ENCODE measurements around the gene LPAR3. TPM values are rescaled to one million over a fixed set of nuclear protein-coding genes. Genes with fewer than 3 reads are reported as not detected.

Gene LPAR3
- total and polyA plus RNA-seq, 2 experiments from 2014 or later: 10.4 to 36.9 TPM

DNA sequence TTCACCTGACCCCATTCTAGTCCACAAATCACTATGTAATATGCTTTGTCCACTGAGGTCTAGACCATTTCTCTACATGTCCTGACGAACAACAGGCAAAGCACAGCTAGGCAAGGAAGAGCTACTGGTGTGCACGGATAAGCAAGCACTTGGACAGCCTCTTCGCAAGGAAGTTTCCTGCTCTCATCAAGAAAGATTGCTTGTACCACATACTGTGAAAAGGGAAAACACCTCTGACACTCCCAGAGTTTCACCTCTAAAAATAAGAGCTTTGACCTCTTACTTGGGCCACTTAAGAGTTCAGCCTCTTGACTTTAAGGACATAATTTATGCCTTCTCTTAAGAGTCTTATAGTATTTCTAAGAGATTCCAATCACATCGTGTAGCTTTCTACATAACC, 36.0 kb upstream of the LPAR3 start:
- Mint-ChIP-seq H3K36me3 (ENCODE audit: low read depth) (no peaks in the 10 kb centered on the region), H3K4me3 (no peak overlapping the region), H3K27ac (no peak overlapping the region), H3K9me3 (no peaks in the 10 kb centered on the region), H3K27me3 (ENCODE audit: insufficient read depth, low read depth, poor library complexity) (no peaks in the 10 kb centered on the region), H3K4me1 (peaks cover 2% of the 10 kb centered on the region; the same call in 2 of the 3 replicates)
- Histone ChIP-seq H3K36me3 (ENCODE audit: insufficient read depth) (no peaks in the 10 kb centered on the region), H3K79me2 (replicated peaks; ENCODE audit: insufficient read depth) (no peaks in the 10 kb centered on the region), H3K9me2 (ENCODE audit: insufficient read depth) (peaks cover 3% of the 10 kb centered on the region; the same call in 1 of the 2 replicates), H3K27me3 (ENCODE audit: insufficient read depth) (no peaks in the 10 kb centered on the region), H4K20me1 (replicated peaks; ENCODE audit: insufficient read depth) (no peaks in the 10 kb centered on the region), H3K4me1 (ENCODE audit: insufficient read depth) (no peaks in the 10 kb centered on the region; the same call in 1 of the 2 replicates), H2AFZ (no peak overlapping the region), H3K4me2 (no peak overlapping the region), H3K27ac (ENCODE audit: low read depth) (no peak overlapping the region), H3F3A (replicated peaks; ENCODE audit: low read depth) (no peaks in the 10 kb centered on the region), H3K4me3 (no peak overlapping the region)
- ATAC-seq (no peak), DNase-seq (ENCODE audit: low spot score) (no peak)
- TF ChIP-seq EZH2phosphoT487 (IDR thresholded peaks at IDR 0.05; ENCODE audit: unreplicated experiment): no peak
- no peak for TF ChIP-seq NANOG (IDR thresholded peaks at IDR 0.05; ENCODE audit: borderline replicate concordance)
- no peak for TF ChIP-seq EZH2 (IDR thresholded peaks at IDR 0.05; ENCODE audit: low read depth, unreplicated experiment)
- TF ChIP-seq, protein P1, sequence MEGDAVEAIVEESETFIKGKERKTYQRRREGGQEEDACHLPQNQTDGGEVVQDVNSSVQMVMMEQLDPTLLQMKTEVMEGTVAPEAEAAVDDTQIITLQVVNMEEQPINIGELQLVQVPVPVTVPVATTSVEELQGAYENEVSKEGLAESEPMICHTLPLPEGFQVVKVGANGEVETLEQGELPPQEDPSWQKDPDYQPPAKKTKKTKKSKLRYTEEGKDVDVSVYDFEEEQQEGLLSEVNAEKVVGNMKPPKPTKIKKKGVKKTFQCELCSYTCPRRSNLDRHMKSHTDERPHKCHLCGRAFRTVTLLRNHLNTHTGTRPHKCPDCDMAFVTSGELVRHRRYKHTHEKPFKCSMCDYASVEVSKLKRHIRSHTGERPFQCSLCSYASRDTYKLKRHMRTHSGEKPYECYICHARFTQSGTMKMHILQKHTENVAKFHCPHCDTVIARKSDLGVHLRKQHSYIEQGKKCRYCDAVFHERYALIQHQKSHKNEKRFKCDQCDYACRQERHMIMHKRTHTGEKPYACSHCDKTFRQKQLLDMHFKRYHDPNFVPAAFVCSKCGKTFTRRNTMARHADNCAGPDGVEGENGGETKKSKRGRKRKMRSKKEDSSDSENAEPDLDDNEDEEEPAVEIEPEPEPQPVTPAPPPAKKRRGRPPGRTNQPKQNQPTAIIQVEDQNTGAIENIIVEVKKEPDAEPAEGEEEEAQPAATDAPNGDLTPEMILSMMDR (conservative IDR thresholded peaks at IDR 0.05; ENCODE audit: low read depth in 2 of 2): no peak

- no peak overlapping the region for H3K27ac ChIP-seq (ENCODE audit: low read depth)
- H4K20me1 ChIP-seq (replicated peaks; ENCODE audit: insufficient read depth): no peaks in the 10 kb centered on the region
- H3K4me1 Mint-ChIP-seq: no peaks in the 10 kb centered on the region
- no peak overlapping the region for H3K4me3 ChIP-seq
- H3K9me3 Mint-ChIP-seq: no peaks in the 10 kb centered on the region; the same call in 2 of the 3 replicates
- no peak for DNase-seq (ENCODE audit: low spot score)
- H3K27ac Mint-ChIP-seq: no peak overlapping the region
- peaks cover 3% of the 10 kb centered on the region; the same call in 1 of the 2 replicates for H3K9me2 ChIP-seq (ENCODE audit: insufficient read depth)
- H3K27me3 ChIP-seq (ENCODE audit: insufficient read depth): no peaks in the 10 kb centered on the region
- no peaks in the 10 kb centered on the region for H3K36me3 Mint-ChIP-seq (ENCODE audit: low read depth)
- H3K36me3 ChIP-seq (ENCODE audit: insufficient read depth): no peaks in the 10 kb centered on the region
- ATAC-seq: no peak
- H2AFZ ChIP-seq: no peak overlapping the region
- H3K4me3 Mint-ChIP-seq: no peak overlapping the region
- H3K79me2 ChIP-seq (replicated peaks; ENCODE audit: insufficient read depth): no peaks in the 10 kb centered on the region
- TF ChIP-seq CREB1 (CRISPR knock-in tag; IDR thresholded peaks at IDR 0.05; ENCODE audit: low read depth) (no peak), NANOG (IDR thresholded peaks at IDR 0.05; ENCODE audit: borderline replicate concordance) (no peak), JUNB (IDR thresholded peaks at IDR 0.05; ENCODE audit: unreplicated experiment) (no peak)
- TF ChIP-seq, protein P2, sequence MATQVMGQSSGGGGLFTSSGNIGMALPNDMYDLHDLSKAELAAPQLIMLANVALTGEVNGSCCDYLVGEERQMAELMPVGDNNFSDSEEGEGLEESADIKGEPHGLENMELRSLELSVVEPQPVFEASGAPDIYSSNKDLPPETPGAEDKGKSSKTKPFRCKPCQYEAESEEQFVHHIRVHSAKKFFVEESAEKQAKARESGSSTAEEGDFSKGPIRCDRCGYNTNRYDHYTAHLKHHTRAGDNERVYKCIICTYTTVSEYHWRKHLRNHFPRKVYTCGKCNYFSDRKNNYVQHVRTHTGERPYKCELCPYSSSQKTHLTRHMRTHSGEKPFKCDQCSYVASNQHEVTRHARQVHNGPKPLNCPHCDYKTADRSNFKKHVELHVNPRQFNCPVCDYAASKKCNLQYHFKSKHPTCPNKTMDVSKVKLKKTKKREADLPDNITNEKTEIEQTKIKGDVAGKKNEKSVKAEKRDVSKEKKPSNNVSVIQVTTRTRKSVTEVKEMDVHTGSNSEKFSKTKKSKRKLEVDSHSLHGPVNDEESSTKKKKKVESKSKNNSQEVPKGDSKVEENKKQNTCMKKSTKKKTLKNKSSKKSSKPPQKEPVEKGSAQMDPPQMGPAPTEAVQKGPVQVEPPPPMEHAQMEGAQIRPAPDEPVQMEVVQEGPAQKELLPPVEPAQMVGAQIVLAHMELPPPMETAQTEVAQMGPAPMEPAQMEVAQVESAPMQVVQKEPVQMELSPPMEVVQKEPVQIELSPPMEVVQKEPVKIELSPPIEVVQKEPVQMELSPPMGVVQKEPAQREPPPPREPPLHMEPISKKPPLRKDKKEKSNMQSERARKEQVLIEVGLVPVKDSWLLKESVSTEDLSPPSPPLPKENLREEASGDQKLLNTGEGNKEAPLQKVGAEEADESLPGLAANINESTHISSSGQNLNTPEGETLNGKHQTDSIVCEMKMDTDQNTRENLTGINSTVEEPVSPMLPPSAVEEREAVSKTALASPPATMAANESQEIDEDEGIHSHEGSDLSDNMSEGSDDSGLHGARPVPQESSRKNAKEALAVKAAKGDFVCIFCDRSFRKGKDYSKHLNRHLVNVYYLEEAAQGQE (IDR thresholded peaks at IDR 0.05; ENCODE audit: unreplicated experiment): no peak
- TF ChIP-seq, protein P3, sequence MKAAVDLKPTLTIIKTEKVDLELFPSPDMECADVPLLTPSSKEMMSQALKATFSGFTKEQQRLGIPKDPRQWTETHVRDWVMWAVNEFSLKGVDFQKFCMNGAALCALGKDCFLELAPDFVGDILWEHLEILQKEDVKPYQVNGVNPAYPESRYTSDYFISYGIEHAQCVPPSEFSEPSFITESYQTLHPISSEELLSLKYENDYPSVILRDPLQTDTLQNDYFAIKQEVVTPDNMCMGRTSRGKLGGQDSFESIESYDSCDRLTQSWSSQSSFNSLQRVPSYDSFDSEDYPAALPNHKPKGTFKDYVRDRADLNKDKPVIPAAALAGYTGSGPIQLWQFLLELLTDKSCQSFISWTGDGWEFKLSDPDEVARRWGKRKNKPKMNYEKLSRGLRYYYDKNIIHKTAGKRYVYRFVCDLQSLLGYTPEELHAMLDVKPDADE (IDR thresholded peaks at IDR 0.05): no peak
- no peaks in the 10 kb centered on the region for H3K27me3 Mint-ChIP-seq (ENCODE audit: insufficient read depth, low read depth, poor library complexity)
- H3K4me1 ChIP-seq (ENCODE audit: insufficient read depth): no peaks in the 10 kb centered on the region
- H3K4me2 ChIP-seq: no peak overlapping the region
- H3F3A ChIP-seq (replicated peaks; ENCODE audit: low read depth): no peaks in the 10 kb centered on the region
Measured at GRCh38 chr1:84923317-84923716, 30.3 kb upstream of the LPAR3 start.

All from GM23338 (cell line).